ENCODE measurements around the gene TMEM239.
"Not testable (repeated sequence)": the region's sequence is repeated elsewhere in the genome, so short reads cannot be mapped to it uniquely, and the experiment has no call there.

TMEM239 gene

DNA sequence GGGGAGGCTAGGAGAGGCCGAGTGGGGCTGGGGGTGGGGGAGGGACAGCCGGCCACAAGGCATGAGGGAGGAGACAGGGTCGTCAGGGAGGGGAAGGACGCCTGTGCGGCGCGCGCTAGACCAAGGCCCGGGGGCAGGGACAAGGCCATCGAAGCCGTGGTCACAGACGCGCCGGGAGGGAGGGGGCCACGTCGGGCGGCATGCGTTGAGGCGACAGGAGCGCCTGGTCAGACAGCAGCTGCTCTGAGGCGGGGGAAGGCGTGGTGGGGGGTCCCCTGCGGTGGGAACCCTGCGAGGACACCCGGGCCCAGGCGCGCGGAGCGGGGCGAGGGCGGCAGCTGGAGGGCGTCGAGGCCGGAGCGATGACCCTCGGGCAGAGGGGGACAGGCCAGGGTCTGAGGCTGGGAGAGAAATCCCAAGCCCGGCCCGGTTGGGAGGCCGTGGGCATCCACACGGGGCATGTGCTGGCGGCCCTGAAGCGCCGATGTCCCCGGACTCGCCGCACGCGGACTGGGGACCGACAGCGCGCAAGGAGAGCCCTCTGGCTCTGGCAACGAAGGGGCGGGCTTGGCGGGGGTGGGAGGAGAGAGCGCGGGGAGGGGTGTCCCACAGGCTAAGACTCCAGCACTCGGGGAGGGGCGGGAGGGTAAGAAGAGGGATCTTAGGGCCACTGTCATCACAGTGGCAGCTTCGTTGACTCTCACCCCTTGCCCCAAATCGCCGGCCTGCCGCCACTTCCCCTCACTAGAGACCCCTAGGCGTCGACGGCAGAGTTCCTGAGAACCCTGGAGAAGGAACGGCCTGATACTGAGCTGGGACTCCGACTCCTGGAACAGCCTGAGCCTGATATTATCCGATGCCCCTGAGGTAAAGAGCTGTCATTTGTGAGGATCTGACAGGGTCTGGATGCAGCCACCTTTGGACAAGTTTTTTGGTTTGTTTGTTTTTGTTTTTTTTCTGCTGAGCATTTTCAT lies 5.0 kb downstream of the TMEM239 start:
- no peak for DNase-seq

DNA sequence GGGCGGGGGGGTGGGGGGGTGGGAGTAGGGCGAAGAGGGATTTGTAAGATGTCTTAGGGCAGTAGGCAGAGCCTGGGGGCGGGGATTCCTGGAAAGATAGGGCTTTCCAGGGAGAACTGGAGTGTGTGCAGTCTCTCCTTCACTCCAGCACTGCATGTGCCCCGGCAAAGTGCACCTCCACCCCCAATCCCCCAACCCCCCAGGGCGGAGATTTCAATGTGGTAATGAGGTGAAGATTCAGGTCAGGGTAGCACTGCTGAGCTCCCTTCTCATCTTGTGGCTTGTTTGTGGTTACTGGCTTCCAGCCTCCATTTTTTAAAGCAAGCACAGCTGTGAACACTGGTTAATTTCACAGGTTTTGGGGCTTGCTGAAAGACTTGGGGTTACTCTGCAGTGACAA lies 5.9 kb downstream of the TMEM239 start:
- no peak for DNase-seq

DNA sequence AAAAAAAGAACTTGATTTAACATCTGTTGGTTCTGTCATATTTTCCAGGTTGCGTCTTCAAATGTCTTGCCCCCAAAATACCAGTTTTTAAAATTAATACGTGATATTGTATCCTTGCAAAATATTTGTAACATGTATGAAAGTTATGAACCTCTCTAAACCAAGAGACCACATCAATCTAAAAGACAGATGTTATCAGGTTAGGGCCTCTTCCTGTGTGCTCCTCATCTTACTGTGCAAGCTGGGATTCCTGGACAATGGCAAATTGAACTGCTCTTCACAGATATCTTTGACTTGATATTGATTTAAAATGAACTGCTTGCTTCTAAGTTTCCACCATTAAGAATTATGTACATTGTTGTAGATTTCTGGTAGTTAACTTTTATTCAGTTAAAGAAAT lies 9.6 kb downstream of the TMEM239 start:
- no peak for DNase-seq

DNA sequence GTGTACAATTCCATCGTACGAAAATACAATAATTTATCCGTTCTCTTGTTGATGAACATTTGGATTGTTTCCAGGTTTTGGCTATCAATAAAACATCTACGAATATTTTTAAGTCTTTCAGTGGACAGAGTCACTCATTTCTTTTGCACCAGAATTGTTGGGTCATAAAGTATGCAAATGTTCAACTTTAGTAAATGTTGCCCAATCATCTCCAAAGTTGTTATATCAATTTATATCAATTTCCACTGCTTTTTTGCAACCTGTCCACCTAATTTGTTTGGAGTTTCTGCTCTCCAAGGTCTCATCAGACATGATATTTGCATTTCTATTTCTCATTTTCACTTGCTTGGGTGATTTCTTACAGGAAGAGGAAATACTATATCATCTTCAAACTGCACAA lies 10.5 kb downstream of the TMEM239 start:
- DNase-seq, result no peak

- no peak for DNase-seq
Observed at GRCh38 chr20:2829376-2829775, 13.2 kb downstream of the TMEM239 start.

- DNase-seq, result not testable (repeated sequence)
Observed at GRCh38 chr20:2831206-2831605, 15.0 kb downstream of the TMEM239 start.

- no peak for DNase-seq
Observed at GRCh38 chr20:2833761-2834160, 17.6 kb downstream of the TMEM239 start.

DNA sequence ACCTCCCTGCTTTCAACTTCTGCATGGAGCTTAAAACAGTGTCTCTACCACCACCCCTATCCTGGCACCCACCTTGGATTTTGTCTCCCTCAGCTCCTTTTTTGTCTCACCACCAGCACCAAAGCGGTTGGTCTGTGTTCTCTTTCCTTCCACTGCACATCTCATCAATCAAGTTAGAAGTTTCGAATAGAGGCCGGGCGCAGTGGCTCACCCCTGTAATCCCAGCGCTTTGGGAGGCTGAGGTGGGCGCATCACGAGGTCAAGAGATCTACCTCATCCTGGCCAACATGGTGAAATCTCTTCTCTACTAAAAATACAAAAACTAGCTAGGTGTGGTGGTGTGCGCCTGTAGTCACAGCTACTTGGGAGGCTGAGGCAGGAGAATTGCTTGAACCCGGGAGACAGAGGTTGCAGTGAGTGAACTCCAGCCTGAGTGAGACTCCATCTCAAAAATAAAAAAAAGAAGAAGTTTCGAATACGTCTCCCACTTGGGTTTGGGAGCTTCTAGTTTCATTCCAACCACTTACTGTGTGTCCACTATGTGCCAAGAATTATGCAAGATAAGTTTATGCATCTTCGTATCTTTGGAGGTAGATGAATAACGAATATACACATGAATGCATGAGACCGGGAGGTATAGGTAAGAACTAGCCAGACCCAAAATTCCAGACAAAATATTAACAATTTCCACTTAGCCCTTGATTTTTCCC lies 18.4 kb downstream of the TMEM239 start:
- no peak for DNase-seq

DNA sequence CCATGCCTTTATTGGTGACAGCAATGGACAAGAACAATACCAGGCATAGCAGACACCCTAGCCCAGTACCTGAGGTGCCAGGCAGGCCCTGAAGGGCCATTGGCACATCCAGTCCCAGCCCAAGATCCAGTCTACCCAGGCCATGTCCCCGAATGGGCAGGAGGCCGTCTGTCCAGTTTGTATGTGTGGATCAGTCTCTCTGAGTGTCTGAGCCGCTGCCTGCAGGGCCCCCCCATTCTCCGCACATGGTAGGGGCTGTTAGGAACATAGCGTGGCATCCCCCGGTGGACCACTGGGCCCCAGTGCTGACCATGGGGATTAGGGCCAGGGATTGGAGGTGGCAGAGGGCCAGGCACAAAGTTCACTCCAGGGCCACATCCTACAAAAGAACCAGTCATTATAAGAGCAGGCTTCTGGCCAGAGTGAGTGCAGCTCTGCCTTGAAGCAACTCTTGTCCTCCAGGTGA lies 19.2 kb downstream of the TMEM239 start:
- DNase-seq, result no peak

DNA sequence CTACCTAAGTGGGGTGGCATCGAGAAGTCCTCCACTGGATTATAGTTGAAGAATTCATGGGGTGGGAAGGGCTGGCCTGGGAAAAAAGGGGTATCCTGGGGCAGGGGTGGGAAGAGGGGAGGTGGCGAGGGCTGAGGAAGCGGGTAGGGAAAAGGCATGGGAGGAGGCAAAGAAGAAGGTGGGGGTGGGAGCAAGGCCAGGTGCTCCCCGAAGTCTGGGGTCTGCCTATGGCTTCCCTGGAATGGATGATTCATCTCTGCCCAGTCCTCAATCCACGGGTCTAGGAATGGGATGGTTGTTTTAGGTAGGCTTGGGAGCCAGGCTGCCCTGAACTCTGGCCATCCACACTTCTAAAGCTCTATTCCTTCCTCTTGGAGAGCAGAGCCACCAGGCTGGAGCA lies 19.9 kb downstream of the TMEM239 start:
- DNase-seq, result no peak

- no peak for DNase-seq
Observed at GRCh38 chr20:2837221-2837960, 21.2 kb downstream of the TMEM239 start.

DNA sequence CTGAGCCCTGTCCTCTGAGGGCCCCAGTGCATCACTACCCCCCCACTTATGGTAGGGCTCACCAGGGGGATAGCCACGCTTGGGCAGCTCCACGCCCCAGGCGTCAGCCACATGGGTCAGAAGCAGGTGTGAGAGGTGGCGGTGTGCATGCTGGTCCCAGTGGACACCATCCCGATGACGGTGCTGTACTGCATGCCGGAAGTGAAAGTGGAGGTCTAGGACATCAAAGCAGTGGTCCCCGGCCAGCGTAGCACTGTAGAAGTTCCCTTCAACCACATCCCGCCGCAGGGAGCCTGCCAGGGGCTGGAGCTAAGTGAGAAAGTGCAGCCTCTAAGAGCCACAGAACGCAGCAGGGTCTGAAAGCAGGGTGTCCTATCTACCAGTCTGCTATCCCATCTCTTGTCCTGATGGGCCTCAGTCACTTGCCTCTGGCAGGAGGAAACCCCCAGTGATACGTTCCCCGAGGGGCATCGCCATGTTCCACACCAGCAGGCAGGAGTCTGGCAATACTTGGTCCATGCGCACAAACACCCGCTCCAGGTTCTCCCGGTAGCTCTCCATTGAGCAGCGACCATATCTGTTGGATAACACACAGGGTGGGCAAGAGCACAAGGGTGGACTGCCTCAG lies 22.1 kb downstream of the TMEM239 start:
- DNase-seq, result no peak

DNA sequence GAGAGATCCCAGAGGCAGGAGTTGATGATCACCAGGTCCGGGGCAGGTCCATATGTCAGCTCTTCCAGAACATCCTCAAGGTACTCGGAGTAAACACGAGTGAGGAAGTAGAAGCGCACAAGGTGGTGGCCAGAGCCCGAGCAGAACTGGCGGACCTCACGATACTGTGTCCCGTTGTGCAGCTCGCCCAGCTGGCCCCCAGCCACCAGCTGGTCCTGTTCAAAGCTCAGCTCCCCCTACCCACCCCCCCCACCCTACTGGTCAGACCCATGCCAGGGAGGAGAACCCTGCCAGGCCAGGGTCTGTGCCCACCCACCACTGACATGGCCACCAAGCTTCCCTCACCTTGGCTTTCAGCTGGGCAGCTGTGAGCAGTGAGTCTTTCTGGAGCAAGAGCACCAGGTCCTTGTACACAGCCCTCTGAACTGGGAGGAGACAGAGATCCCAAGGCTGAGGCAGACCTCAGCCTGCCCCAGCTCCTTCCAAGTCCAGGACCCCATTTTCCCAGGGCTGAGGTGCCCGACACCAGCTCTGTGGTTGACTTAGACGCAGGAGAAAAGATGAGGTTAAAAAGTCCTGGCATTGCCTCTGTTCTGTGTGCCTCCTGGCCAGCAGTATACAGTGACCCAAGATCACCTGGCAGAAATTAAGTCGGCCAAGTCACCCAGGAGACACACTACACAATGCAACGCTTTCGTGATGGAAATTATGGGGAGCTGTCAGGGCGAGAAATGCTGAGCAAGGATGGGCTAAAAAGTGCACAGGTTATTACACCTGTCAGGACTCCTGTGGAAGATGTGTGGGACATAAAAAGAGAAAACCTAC lies 22.9 kb downstream of the TMEM239 start:
- no peak for DNase-seq

DNA sequence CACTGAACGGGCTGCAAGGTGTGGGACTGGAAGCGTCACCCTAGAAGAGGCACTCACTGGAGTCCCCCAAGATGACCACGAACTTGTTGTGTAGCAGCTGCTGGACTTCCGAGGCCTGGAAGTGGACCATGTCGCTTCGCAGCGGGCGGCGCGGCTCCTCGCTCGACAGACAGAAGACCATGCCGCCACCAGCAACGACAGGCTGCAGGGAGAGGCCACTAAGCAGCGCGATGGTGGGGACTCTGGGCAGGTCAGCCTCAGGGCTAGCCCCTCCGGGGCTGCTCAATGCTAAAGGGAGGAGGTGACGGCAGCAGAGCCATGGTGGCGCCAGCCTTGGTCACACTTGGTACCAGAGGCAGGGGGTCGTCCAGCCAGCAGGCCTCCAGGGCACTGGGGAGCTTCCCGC lies 23.6 kb downstream of the TMEM239 start:
- no peak for DNase-seq

GRCh38 chr20:2840138-2840966 lies 24.2 kb downstream of the TMEM239 start, which contains the start of the genes PCED1A and VPS16:
Gene PCED1A (minus strand): TSS chr20:2840655. CDS start chr20:2839912, 743 bp downstream.
Gene VPS16 (plus strand): TSS chr20:2840745. CDS start chr20:2840775, 30 bp downstream.
- peak; percentile 89 for DNase-seq

DNA sequence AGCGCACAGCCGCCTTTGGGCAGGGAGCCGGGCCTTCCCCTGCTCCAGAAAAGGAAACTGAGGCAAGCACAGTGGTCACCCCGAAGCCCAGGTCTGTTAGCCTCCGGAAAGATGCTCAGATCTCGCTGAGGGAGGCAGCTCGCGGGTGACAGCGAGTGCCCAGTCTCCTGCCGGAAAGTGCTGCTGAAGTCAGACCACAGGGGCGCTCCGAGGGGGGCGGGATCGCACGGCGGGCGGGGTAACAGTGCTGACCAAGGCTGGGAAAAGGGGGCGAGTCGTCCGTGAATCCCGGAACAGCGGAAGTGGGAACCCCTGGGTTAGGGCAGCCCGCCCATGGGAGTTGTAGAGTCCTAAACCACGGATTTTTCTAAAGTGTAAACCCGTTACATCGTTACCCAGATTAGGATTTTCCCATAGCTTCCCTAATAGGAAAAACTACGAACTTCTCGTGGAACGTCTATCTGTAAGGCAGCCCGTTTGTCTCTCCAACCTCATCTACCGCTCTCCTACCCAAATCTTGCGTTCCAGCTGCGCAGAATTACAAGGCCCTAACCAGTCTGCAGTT lies 24.9 kb downstream of the TMEM239 start:
- DNase-seq, result no peak

- no peak for DNase-seq
Observed at GRCh38 chr20:2845607-2846006, 29.4 kb downstream of the TMEM239 start.

- no peak for DNase-seq
Observed at GRCh38 chr20:2846698-2847097, 30.5 kb downstream of the TMEM239 start.

DNA sequence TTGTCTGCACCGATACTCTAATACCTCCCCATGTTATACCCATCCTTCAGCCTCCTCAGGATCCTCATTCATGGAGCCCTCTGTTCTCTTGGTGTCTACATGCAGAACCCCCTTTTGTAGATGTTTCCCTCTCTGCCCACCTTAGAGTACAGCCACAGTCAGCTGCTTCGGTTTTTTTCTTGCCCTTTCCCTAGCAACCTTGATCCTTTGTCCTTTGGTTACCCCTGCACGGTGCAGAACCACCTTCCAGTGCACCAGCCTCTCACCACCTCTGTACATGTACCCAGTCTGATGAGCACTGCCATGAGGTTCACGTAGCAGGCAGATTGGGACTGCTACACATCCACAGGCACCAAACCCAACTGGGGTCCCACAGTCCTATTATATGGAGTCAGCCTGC lies 31.6 kb downstream of the TMEM239 start:
- no peak for DNase-seq

- no peak for DNase-seq
Observed at GRCh38 chr20:2849529-2849928, 33.4 kb downstream of the TMEM239 start.
